Activated naive CD4-positive, alpha-beta T cell treated with anti-CD3 and anti-CD28 coated beads, Interleukin-2, amount 50 U/mL, for 72 hours (primary cell): ENCODE results near the gene C1QL2. TPM values are rescaled to one million over a fixed set of nuclear protein-coding genes. Genes with fewer than 3 reads are reported as not detected.

Source experiments
- ATAC-seq, 2 donors: fragments of 150-1000 bp; cut with Tn5 transposase; 2 replicates each; pipeline ENCODE4 v1.10.0; 2021; ENCODE audit warnings: mild to moderate bottlenecking in 2 of 2, moderate library complexity in 2 of 2
- DNase-seq, 2 donors: peaks; one replicate each; pipeline ENCODE4 v3.0.0; 2021 to 2022; ENCODE audit warnings: low spot score in 2 of 2
- H3K27ac Mint-ChIP-seq, 2 donors: one replicate each; pipeline ENCODE4 v1.8.0; 2022; ENCODE audit warnings: mild to moderate bottlenecking in 2 of 2, mixed read lengths in 2 of 2
- H3K36me3 Mint-ChIP-seq, 2 donors: one replicate each; pipeline ENCODE4 v1.8.0; 2022; ENCODE audit warnings: mixed read lengths in 2 of 2
- H3K9me3 Mint-ChIP-seq, 2 donors: one replicate each; pipeline ENCODE4 v1.8.0; 2022; ENCODE audit warnings: mixed read lengths in 2 of 2
- total RNA-seq, 2 donors: library from RNA; stranded (reverse); gene quantifications; one replicate each; pipeline ENCODE4 v1.2.3, GENCODE V29; 2022

The C1QL2 gene
- total RNA-seq, 2 donors from 2014 or later, result not detected

- Mint-ChIP-seq H3K36me3 (no peaks in the 10 kb centered on the region), H3K27ac (no peak overlapping the region), H3K9me3 (no peaks in the 10 kb centered on the region)
- DNase-seq, result no peak
- ATAC-seq, result no peak
These were observed 1.4 kb downstream of the C1QL2 start for GRCh38 chr2:119156891-119157773.

GRCh38 chr2:119156105-119156890 lies 2.3 kb downstream of the C1QL2 start:
- Mint-ChIP-seq H3K36me3 (no peaks in the 10 kb centered on the region), H3K27ac (no peak overlapping the region), H3K9me3 (no peaks in the 10 kb centered on the region)
- DNase-seq, result no peak
- ATAC-seq, result no peak

DNA sequence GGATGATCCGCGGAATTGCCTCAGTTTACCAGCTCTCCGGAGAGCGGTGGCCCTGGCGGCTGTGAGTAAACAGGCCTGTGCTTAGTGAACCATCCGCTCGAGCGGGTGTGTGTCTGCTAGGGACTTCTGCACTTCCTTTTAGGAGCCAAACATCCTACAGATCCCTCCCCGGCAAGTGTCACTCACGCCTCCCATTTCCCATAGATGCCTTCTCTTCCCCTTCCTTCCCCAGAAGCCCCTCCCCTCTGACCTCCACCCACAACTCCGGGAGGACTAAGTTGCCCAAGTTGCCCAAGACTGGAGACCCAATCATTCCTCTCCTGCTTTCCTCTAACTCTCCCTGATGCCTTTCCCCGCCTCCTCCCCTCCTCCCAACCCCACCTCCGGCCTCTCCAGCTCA lies 2.9 kb downstream of the C1QL2 start:
- H3K27ac Mint-ChIP-seq, result no peak overlapping the region
- ATAC-seq, result no peak
- no peak for DNase-seq
- no peaks in the 10 kb centered on the region for H3K9me3 Mint-ChIP-seq
- H3K36me3 Mint-ChIP-seq, result no peaks in the 10 kb centered on the region

DNA sequence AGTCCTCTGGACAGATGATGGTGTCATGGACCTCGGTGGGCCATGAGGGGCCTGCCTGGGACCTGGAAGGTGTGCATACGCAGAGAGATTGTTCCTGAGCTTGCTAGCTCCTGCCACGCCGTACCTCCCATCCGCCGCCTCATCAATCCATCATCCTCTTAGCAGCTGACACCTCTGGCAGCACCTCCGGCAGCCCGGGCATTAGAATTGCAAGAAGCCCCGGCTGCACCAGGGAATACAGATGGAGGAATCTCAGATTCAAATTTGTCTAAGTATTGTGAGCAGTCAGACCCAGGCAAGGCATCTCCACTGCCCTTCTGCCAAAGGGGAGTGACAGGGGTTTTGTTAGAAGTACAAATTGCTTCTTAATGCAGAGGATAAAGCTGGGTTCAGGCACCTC lies 4.5 kb downstream of the C1QL2 start:
- ATAC-seq (no peak), DNase-seq (no peak)
- Mint-ChIP-seq H3K36me3 (no peaks in the 10 kb centered on the region), H3K27ac (no peak overlapping the region), H3K9me3 (no peaks in the 10 kb centered on the region)

- no peak for DNase-seq
- ATAC-seq, result no peak
- Mint-ChIP-seq H3K27ac (no peak overlapping the region), H3K36me3 (no peaks in the 10 kb centered on the region), H3K9me3 (no peaks in the 10 kb centered on the region)
These were observed 8.9 kb downstream of the C1QL2 start for GRCh38 chr2:119149611-119150010.

GRCh38 chr2:119147776-119148715 lies 10.5 kb downstream of the C1QL2 start:
- DNase-seq (no peak), ATAC-seq (no peak)
- no peak overlapping the region for H3K27ac Mint-ChIP-seq
- no peaks in the 10 kb centered on the region for H3K36me3 Mint-ChIP-seq
- no peaks in the 10 kb centered on the region for H3K9me3 Mint-ChIP-seq

DNA sequence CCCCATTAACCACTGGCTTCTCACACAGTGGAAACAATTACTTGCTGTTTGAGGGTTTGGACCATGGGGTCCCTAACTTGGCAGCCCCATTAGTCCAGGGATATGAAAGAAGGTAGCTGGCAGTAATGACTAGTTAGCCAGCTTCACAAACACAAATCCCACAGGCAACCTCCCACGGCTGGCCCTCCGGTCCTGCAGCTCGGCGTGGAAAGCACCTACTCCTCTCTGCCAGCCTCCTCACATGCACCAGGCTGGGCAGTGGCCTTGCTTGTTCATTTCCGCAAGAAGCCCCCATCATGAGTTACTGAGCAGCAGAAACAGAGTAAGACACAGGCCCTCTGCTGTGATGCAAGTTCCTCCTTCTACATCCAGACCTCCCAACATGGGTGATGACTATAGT lies 13.7 kb downstream of the C1QL2 start:
- DNase-seq, result no peak
- Mint-ChIP-seq H3K27ac (no peak overlapping the region), H3K36me3 (no peaks in the 10 kb centered on the region), H3K9me3 (no peaks in the 10 kb centered on the region)
- no peak for ATAC-seq

DNA sequence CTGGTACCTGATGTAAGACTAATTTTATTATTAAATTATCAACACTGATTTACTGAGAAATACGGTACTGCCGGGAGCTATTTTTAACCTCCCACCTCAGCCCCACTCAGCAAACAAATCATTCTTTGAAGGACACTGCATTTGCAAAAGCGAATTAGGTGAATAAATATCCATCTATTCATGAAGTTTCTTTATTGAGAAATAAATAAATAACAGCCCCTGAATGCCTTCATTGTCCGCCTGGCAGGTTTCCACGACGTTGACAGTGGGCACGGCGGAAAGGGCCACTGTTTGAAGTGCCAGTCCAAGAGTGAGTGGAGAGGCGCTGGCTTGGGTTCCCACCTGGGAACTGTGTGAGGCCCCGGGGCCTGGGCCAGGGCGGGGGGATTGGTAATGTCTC lies 15.7 kb downstream of the C1QL2 start:
- Mint-ChIP-seq H3K27ac (no peak overlapping the region), H3K36me3 (no peaks in the 10 kb centered on the region)

GRCh38 chr2:119137502-119137901 lies 21.0 kb downstream of the C1QL2 start:
- H3K9me3 Mint-ChIP-seq, result no peaks in the 10 kb centered on the region
- H3K27ac Mint-ChIP-seq, result no peak overlapping the region
- DNase-seq (no peak), ATAC-seq (peak in 1 of 2 donors; percentile 47)
- H3K36me3 Mint-ChIP-seq, result no peaks in the 10 kb centered on the region

More for the DNA sequence above, 15.7 kb downstream of the C1QL2 start:
- no peaks in the 10 kb centered on the region for H3K9me3 Mint-ChIP-seq
- ATAC-seq (no peak), DNase-seq (no peak)

DNA sequence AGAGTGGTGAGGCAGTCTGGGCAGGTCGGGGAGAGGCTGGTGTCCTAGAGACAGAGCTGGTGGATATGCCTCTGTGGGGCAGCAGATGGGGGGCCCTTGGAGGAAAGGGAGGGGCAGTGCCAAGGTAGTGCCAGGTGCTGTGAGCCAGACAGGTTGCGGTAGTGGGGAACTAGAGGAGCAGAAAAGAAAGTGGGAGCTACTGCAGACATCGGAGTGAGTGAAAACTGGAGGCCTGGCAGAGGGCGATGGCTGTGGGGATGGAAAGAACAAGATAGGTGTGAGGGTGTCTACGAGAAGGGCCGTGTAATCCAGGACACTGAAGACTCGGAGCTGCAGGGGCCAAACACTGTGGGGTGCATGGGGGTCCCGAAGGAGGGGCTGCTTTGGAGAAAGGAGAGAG lies 21.7 kb downstream of the C1QL2 start:
- no peaks in the 10 kb centered on the region for H3K9me3 Mint-ChIP-seq
- DNase-seq (no peak), ATAC-seq (no peak)
- H3K27ac Mint-ChIP-seq, result no peak overlapping the region
- no peaks in the 10 kb centered on the region for H3K36me3 Mint-ChIP-seq

GRCh38 chr2:119136093-119136492 lies 22.5 kb downstream of the C1QL2 start:
- DNase-seq (no peak), ATAC-seq (peak in 1 of 2 donors; percentile 31)
- Mint-ChIP-seq H3K36me3 (no peaks in the 10 kb centered on the region), H3K27ac (no peak overlapping the region), H3K9me3 (no peaks in the 10 kb centered on the region)

DNA sequence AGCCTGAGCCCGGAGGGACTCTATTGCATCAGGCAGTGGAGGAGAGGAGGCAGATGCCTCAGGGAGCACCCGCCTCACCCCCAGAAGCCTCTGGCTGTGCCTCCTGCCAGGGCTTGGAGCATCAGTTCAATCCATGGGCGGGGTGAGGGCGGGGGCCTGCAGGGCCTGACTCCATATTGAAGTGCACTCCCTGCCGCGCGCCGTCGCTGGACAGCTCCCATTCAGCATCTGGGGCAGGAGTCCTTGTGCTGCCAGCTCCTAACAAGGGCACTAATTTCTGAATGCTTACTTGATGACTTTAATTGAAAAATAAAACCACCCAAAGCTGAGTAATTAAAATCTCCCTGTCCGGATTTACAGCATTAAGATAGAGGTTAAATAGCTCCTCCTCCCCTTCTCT lies 23.8 kb downstream of the C1QL2 start:
- no peaks in the 10 kb centered on the region for H3K36me3 Mint-ChIP-seq

GRCh38 chr2:119126650-119127049 lies 31.9 kb downstream of the C1QL2 start:
- DNase-seq (peak in 1 of 2 donors; percentile 55), ATAC-seq (peak; percentile 37 to 50)
- Mint-ChIP-seq H3K27ac (no peak overlapping the region), H3K36me3 (no peaks in the 10 kb centered on the region), H3K9me3 (no peaks in the 10 kb centered on the region)

More for the DNA sequence above, 23.8 kb downstream of the C1QL2 start:
- no peaks in the 10 kb centered on the region for H3K9me3 Mint-ChIP-seq
- H3K27ac Mint-ChIP-seq, result no peak overlapping the region
- ATAC-seq (no peak), DNase-seq (no peak)

DNA sequence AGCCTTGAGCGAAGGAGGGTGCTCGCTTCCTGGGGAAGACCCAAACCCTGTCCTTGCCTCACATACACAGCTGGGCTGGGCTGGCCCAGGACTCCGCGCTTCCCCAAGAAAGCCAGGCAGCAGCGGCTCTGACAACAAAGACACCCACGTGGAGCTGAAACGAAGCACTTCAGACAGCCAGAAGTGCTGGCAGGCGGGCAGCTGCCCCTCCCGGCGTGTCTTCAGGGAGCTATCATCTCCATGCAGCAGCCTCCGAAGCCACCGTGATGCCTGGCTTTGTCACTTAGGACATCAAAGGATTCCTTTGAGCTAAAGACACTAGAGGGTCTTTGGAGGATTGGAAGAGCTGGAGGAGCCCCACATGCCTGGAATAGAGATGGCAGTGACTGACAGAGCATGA lies 35.2 kb downstream of the C1QL2 start:
- no peaks in the 10 kb centered on the region for H3K36me3 Mint-ChIP-seq
- ATAC-seq (no peak), DNase-seq (no peak)
- H3K27ac Mint-ChIP-seq, result no peak overlapping the region
- no peaks in the 10 kb centered on the region for H3K9me3 Mint-ChIP-seq

DNA sequence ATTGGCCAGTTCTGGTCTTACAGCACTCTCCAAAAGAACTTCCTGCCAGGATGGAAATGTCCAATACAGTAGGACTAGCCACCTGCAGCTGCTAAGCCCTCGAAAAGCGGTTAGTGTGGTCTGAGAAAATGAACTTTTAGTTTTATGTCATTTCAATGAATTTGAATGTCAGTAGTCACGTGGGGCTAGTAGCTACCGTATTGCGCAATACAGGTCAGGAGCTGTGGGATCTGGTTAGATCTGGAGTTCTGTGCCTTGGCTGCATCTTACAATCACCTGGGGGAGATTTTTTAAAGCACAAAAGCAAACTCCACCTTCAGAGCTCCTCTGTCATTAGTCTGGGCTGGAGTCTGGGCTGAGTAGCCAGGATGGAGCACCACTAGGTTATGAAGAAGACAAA lies 35.9 kb downstream of the C1QL2 start:
- DNase-seq (no peak), ATAC-seq (no peak)
- Mint-ChIP-seq H3K36me3 (no peaks in the 10 kb centered on the region), H3K27ac (no peak overlapping the region), H3K9me3 (no peaks in the 10 kb centered on the region)

DNA sequence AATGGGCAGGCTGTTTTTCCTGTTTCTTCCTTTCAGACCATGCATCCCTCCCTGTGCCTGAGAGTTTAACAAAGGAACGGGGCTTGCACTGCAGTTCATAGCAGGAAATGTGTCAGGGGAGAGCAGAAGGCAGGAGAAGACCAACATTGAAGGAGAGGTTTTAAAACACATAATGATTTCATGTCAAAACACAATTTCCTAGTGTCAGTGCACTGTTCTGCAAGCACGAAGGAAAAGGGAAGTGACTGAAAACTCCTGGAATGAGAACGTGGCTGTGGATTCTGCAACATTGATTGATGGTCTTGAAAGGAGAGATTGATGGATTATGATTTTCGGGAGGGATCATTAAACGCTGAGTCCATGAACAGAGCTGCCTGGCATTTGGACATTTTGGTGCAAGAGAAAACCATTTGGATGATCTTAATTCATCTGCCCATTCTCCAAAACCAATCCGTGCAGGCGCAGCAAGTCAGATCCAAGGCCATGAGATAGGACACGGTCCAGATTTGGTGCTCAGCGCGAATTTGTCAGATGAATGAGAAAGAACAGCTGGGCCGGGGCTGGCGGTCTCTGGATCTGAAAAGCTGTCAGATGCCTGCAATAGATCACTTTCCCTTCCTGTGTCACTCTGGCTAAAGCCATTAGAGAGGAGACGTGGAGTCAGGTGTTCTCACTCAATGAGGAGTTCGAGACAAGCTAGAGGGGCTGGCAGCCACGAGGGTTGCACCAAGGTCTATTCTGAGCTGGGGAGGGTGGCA lies 38.4 kb downstream of the C1QL2 start:
- Mint-ChIP-seq H3K36me3 (no peaks in the 10 kb centered on the region), H3K9me3 (no peaks in the 10 kb centered on the region), H3K27ac (no peak overlapping the region)
- ATAC-seq, result no peak
- DNase-seq, result no peak
